ENCODE data around the gene ART5. TPM values are rescaled to one million over a fixed set of nuclear protein-coding genes. Genes with fewer than 3 reads are reported as not detected.
"Not testable (repeated sequence)": the region's sequence is repeated elsewhere in the genome, so short reads cannot be mapped to it uniquely, and the experiment has no call there.

The ART5 gene
- total RNA-seq, 1 experiment from 2014 or later, result 1.1 TPM

DNA sequence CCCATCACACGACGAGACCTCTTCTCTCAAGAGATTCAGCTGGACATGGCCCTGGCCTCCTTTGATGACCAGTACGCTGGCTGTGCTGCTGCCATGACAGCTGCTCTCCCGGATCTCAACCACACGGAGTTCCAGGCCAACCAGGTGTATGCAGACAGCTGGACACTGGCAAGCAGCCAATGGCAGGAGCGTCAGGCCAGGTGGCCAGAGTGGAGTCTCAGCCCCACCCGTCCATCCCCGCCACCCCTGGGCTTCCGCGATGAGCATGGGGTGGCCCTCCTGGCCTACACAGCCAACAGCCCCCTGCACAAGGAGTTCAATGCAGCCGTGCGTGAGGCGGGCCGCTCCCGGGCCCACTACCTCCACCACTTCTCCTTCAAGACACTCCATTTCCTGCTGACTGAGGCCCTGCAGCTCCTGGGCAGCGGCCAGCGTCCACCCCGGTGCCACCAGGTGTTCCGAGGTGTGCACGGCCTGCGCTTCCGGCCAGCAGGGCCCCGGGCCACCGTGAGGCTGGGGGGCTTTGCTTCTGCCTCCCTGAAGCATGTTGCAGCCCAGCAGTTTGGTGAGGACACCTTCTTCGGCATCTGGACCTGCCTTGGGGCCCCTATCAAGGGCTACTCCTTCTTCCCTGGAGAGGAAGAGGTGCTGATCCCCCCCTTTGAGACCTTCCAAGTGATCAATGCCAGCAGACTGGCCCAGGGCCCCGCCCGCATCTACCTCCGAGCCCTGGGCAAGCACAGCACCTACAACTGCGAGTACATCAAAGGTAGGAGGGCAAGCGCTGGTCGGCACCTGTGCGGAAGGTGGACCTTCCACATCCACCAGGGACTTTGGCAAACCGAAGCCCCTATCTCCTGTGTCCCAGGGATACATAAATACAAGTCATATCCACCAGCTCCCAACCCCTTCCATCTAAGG is 18.1 kb upstream of the ART5 start:
- TF ChIP-seq, protein P1, sequence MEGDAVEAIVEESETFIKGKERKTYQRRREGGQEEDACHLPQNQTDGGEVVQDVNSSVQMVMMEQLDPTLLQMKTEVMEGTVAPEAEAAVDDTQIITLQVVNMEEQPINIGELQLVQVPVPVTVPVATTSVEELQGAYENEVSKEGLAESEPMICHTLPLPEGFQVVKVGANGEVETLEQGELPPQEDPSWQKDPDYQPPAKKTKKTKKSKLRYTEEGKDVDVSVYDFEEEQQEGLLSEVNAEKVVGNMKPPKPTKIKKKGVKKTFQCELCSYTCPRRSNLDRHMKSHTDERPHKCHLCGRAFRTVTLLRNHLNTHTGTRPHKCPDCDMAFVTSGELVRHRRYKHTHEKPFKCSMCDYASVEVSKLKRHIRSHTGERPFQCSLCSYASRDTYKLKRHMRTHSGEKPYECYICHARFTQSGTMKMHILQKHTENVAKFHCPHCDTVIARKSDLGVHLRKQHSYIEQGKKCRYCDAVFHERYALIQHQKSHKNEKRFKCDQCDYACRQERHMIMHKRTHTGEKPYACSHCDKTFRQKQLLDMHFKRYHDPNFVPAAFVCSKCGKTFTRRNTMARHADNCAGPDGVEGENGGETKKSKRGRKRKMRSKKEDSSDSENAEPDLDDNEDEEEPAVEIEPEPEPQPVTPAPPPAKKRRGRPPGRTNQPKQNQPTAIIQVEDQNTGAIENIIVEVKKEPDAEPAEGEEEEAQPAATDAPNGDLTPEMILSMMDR (IDR thresholded peaks at IDR 0.05; ENCODE audit: insufficient read depth in 1 of 2, low read depth in 1 of 2, low read length in 1 of 2, severe bottlenecking in 1 of 2, unreplicated experiment in 1 of 2), result no peak
- ChIA-PET CTCF (no interaction called here), POLR2A (no interaction called here)
- Histone ChIP-seq H3K9me3 (0 out of 2 replicates have a peak, but pooled peaks cover 2% of the 10 kb centered on the region), H3K36me3 (ENCODE audit: control insufficient read depth, insufficient read depth, low read length) (no peaks in the 10 kb centered on the region), H3K4me1 (no peaks in the 10 kb centered on the region), H3K27me3 (replicated peaks; ENCODE audit: control insufficient read depth, insufficient read depth, low read length) (no peaks in the 10 kb centered on the region), H3K4me3 (ENCODE audit: low read depth, low read length) (no peak overlapping the region)
- no TSS peak for BruUV-seq (replicated peaks)
- Mint-ChIP-seq H3K9me3 (ENCODE audit: unreplicated experiment) (no peaks in the 10 kb centered on the region), H3K27me3 (ENCODE audit: insufficient read depth, unreplicated experiment) (no peaks in the 10 kb centered on the region), H3K27ac (ENCODE audit: unreplicated experiment) (no peak overlapping the region), H3K36me3 (ENCODE audit: insufficient read depth, unreplicated experiment) (peaks cover 27% of the 10 kb centered on the region), H3K4me1 (ENCODE audit: low read depth, unreplicated experiment) (no peaks in the 10 kb centered on the region), H3K4me3 (ENCODE audit: unreplicated experiment) (no peak overlapping the region)
- DNase-seq, result no peak
- intact Hi-C loops (cut with micrococcal nuclease; ENCODE audit: unreplicated experiment), result no loop called here

DNA sequence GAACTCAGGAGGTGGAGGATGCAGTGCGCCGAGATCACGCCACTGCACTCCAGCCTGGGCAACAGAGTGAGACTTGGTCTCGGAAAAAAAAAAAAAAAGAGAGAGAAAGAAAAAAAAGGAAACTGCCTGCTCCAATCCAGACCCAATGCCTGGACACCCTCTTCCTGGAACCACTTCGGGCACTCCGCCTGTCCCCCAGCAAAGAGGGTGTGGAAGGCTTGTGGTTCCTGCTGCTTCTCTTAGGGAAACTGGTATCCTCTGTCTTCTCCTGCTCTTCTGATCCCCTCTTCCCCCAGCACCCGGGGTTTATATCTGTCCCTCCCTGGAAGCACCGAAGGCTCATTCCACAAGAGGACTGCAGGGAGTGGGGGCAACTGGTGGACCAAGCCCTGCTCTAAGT is 16.5 kb upstream of the ART5 start:
- Histone ChIP-seq H3K27me3 (replicated peaks; ENCODE audit: control insufficient read depth, insufficient read depth, low read length) (no peaks in the 10 kb centered on the region), H3K36me3 (ENCODE audit: control insufficient read depth, insufficient read depth, low read length) (no peaks in the 10 kb centered on the region), H3K4me3 (ENCODE audit: low read depth, low read length) (no peak overlapping the region), H3K4me1 (no peaks in the 10 kb centered on the region), H3K9me3 (0 out of 2 replicates have a peak, but pooled peaks cover 2% of the 10 kb centered on the region)
- ChIA-PET POLR2A (no interaction called here), CTCF (no interaction called here)
- Mint-ChIP-seq H3K27me3 (ENCODE audit: insufficient read depth, unreplicated experiment) (no peaks in the 10 kb centered on the region), H3K4me1 (ENCODE audit: low read depth, unreplicated experiment) (no peaks in the 10 kb centered on the region), H3K36me3 (ENCODE audit: insufficient read depth, unreplicated experiment) (peaks cover 16% of the 10 kb centered on the region), H3K9me3 (ENCODE audit: unreplicated experiment) (no peaks in the 10 kb centered on the region), H3K4me3 (ENCODE audit: unreplicated experiment) (no peak overlapping the region), H3K27ac (ENCODE audit: unreplicated experiment) (no peak overlapping the region)
- BruUV-seq (replicated peaks), result no TSS peak
- intact Hi-C loops (cut with micrococcal nuclease; ENCODE audit: unreplicated experiment), result no loop called here
- DNase-seq, result no peak
- TF ChIP-seq, protein P1 (IDR thresholded peaks at IDR 0.05; ENCODE audit: insufficient read depth in 1 of 2, low read depth in 1 of 2, low read length in 1 of 2, severe bottlenecking in 1 of 2, unreplicated experiment in 1 of 2), result no peak

DNA sequence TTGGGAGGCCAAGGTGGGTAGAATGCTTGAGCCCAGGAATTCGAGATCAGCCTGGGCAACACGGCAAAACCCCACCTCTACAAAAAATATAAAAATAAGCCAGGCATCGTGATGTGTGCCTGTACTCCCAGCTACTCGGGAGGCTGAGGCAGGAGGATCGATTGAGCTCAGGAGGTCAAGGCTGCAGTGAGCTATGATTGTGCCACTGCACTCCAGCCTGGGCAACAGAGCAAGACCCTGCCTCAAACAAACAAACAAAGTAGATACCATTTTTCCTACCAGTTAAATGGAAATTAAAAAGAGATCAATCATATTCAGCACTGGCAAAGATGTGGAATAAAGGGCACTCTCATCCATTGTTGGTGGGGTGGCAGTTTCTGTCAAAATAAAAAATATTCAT is 15.5 kb upstream of the ART5 start:
- H3K27ac Mint-ChIP-seq (ENCODE audit: unreplicated experiment); H3K4me3 ChIP-seq (ENCODE audit: low read depth, low read length); BruUV-seq (replicated peaks); intact Hi-C loops (cut with micrococcal nuclease; ENCODE audit: unreplicated experiment); DNase-seq; H3K4me1 Mint-ChIP-seq (ENCODE audit: low read depth, unreplicated experiment); H3K4me1 ChIP-seq; POLR2A ChIA-PET; CTCF ChIA-PET; H3K36me3 ChIP-seq (ENCODE audit: control insufficient read depth, insufficient read depth, low read length); H3K9me3 ChIP-seq; H3K27me3 Mint-ChIP-seq (ENCODE audit: insufficient read depth, unreplicated experiment); H3K4me3 Mint-ChIP-seq (ENCODE audit: unreplicated experiment); H3K9me3 Mint-ChIP-seq (ENCODE audit: unreplicated experiment); H3K36me3 Mint-ChIP-seq (ENCODE audit: insufficient read depth, unreplicated experiment); H3K27me3 ChIP-seq (replicated peaks; ENCODE audit: control insufficient read depth, insufficient read depth, low read length): not testable (repeated sequence)
